Measurements from ENCODE around the gene PDE6D.

Gene PDE6D

DNA sequence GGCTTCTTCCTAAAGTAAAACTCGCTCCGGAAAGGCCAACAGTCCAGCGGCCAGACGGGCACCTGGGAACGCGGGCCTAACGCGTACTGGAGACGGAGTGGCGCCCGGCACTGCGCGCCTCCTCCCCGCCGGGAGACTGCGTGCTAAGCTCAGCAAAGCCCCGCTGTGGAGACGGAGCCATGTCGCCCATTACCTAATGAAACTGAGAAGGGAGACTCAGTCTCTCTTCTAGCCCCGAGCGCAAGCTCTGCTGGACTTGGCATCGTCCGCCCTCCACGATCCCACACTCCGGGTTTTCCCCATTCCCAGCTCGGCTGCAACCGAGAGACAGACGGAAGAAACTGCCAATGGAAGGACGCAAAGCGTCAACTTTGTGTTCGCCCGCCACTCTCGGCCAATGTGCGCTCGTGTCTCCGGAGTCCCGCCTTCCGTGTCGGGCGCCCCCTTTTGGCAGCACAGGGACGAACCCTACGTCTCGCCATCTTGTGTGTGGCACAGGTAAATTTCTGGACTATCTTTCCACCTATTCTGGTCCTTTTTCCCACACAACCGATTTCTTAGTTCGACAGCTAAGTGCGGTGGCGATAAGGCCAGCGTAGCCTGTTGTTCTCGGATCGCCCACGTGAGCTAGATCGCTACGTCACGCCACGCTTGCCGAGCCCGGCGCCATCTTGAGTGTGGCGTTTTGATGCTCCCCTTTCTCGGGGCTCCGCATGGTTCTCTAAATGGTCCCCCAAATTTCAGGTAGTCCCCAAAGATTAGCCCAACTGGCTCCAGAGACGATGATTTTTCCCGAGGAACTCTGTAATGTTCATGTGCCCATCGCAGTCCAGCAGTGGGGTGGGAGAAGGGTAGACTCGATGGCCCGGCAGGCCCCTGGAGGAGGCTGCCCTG, 74.1 kb downstream of the PDE6D start:
- DNase-seq: peak; percentile 96

DNA sequence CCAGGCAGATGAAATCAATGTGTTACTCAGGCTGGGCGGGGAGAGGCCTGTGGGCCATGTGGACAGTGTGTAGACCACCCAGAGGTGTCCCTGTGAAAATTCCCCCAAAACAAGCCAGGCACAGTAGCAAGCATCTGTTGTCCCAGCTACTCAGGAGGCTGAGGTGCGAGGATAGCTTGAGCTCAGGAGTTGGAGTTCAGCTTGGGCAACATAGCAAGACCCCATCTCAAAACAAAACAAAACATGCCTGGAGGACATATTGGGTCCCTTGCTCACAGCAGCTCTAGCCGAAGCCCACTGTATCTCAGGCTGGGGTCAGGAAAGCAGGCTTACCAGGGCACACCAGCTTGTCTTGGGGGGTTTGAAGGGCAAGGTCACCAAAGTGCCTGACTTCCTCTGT, 77.1 kb downstream of the PDE6D start:
- no peak for DNase-seq

DNA sequence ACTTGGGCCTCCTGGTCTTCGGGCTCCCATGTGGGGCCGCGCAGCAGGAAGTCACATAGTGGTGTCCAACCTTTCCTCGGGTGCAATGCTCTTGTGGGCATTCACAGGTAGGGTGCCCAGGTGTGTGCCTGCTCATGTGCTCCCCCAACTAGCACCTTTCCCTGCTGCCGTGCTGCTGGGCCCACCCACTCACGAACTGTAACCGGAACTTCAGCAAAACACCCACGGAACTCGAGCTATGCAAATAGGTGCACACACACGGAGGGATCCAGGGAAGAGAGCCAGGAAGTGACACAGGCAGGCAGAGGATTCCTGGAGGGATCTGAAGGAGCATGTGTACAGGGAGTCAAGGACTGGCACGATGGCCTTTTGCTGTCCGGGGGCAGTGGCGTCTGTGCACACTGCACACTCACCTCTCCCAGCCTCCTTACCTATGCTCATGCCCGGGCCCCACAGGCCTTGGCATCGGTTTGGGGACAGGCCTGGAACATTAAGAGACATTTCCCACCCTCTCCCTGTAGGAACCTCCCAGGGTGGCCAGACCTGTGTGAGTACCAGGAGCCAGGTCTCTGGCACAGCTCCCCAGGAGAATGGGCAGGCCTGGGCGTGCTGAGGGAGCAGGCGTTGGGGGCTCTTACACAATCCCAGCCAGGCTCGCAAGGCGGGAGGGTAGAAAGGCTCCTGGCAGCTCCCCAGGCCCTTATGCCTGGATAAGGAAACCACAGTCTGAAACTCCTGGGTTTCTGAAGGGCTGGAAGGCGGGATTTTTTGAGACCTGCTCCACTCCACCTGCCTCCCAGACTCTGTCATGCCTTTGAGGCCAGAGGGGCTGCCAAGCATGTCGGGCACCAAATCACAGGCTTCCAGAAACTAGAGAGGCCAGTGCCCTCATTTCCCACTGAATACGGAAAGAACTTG, 79.4 kb downstream of the PDE6D start:
- DNase-seq: no peak

DNA sequence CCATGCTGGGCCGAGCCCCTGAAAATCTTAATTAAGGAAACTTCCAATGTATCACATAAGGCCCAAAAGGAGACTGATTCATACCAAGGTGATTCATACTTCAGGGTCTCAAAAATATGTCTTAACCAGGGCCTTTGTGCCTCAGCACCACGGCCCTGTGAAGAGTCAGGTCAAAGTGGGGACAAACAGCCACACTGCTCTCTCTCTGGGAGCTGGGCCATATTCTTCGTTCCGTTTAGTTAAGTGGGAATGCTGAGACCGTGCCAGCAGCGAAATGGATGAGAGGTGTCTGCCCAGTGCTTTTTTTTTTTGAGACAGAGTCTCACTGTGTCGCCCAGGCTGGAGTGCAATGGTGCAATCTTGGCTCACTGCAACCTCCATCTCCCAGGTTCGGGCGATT, 82.1 kb downstream of the PDE6D start:
- DNase-seq: no peak

DNA sequence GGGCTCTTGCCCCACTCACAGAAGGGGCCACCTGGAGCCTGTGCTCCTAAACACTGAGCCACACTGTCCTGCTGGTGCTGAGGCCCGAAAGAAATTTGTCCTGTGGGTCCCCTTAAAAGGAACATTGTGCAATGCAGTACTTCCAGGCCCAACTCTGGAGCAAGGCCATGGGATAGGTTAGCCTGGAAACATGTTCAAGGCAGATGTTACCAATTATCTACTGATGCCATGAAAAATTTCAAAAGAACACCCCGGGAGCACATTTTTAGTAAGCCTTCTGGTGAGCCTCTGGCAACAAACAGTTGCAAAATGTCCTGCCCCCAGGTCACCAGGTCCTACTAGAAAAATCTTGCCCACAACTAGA, 85.1 kb downstream of the PDE6D start:
- no peak for DNase-seq

DNA sequence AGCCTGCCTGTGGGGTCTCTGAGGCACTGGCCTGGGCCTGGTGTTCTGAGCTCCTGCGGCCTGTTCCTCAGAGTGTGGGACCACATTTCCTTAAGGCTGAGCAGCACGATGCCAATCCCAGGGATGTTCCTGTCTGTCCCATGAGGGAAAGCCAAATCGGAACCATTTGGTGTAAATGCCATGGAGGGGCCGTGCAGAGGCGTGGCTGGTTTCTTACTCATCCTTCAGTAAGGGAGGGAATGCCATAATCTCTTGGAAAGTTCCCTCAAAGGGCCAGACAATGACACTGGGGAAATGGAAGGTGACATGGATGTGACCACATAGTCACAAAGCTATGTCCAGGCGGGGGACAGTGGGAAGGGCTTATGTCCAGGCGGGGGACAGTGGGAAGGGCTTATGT, 87.1 kb downstream of the PDE6D start:
- DNase-seq: no peak

DNA sequence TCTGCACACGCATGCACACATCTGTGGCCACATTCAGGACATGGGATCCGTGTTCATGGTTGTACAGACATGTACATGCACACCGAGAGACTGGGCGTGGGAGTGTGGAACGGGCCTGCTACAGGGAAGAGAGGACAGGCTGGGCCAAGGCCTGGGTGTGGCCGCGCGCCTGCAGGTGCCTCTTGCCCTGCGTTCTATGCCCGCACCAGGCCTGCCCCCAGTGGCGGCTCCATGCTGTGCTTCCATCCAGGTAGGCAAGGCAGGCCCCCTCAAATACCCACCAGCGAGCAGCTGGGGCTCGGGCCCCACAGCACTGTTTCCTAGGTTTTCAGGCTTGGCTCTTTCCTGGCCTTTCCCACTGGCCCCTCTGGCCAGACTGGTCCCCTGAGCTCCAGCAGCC, 88.2 kb downstream of the PDE6D start:
- DNase-seq: no peak

DNA sequence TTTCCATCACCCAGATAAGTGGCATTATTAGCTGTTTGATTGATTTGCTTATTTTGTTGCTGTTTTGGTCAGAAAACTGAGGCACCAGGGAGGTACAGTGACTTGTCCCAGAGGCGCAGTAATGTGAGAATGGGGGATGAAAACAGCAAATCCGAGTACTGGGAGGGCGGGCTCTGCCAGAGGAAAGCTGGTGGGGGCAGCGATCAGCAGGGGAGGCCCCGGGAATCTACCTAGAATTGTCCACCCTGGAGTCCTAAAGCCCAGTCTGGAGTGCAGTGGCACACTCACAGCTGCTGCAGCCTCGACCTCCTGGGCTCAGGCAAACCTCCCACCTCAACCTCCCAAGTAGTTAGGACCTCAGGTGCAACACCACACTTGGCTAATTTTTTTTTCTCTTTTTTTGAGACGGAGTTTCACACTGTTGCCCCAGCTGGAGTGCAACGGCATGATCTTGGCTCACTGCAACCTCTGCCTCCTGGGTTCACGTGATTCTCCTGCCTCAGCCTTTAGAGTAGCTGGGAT, 89.8 kb downstream of the PDE6D start:
- DNase-seq: no peak

DNA sequence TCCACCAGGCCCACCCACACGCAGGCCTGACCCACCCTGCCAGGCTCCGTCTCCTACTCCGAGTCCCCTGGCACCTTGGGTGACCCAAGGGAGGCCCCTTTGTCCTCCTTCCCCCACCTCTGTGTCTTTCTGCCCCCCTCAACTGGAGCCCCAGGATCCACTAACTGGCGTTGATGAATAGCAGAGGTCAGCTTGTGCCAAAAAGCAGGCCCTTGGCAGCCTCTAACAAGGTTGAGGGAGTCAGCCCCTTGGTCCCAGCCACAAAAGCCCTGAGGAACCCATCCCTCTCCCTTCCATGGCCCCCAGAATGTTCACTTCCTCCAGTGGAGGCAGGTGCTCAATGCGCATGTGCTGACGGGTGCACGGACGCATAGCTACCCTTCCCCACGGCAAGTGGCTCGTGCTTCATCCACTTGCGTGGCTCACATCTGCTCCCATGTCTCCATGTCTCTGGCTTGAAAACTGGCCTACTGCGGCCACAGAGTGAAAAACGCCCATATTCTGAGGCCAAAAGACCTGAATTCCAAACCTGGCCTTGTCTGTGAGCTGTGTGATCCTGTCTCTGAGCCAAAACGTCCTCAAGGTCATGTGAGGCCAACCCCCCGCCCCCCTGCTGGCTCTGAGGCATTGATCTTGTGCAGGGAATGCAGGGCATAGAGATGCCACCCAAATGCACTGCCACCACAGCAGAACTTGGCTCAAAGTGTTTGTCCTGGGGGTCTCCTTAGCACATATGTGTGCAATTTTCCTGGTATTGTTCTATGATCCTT, 91.8 kb downstream of the PDE6D start:
- no peak for DNase-seq

DNA sequence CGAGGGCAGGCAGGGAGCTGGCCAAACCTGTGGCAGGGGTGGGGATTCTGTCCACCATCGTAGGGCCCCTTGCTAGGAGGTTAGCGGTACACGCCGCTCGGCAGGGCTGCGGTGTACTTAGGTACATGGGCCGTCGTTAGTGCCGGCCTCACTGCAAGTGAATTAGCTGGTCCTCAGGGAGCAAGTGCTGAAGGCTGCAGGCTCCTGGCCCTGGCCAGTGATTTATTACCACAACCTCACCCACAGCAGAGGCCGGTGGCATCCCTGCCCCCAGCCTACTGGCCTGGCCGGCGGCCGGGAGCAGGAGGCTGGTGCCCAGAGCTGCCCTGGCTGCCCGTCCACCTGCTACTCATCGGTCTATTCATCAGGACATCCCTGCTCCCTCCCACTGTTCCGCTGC, 92.4 kb downstream of the PDE6D start:
- no peak for DNase-seq

DNA sequence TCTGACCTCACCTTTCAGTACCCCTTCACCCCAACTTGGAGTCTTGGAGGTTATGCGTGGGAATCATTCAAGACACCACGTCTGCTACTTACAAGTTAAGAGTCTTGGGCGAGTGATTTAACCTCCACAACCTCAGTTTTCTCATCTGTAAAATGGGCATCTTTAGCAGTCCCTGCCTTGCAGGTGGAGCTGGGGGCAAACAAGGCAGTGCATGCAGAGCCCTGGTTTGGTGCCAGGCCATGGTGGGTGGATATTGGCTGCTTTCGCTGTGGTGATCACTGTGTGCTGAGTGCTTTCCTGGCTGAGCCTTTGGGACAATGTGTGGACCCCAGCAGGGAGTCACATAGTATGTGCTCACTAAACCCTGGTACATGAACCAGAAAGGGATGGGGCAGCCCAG, 93.1 kb downstream of the PDE6D start:
- DNase-seq: no peak

DNA sequence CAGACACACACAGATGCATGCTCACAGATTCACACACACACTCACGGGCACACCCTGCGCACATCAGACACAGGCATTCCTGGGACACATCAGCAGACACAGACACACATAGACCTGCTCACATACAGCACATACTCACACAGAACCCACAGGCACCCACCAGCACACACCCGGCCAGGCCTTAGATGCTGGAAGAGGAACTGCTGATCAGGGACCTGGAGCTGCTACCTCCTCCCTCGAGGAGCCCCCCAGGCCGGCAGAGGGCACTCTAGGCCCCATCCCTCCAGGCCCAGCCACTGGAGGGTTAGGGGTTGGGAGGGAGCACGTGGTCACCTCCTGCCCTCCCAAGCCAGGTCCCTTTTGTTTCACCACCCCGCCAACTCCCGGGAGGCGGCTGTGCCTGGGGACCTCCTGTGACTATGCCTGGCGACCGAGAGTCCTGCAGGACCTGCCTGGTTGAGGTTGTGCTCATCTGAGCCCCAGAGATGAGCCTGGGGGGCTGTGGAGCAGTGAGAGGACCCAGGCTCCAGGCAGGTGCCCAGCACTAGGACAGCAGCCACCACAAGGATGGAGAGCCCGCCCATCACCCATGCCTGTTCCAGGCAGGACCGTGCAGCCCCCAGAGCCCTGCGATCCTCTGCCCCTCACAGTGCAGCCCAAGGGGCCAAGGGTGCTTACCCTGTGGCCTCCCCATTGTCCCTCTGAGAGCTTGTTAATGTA, 93.8 kb downstream of the PDE6D start:
- peak; percentile 77 for DNase-seq

DNA sequence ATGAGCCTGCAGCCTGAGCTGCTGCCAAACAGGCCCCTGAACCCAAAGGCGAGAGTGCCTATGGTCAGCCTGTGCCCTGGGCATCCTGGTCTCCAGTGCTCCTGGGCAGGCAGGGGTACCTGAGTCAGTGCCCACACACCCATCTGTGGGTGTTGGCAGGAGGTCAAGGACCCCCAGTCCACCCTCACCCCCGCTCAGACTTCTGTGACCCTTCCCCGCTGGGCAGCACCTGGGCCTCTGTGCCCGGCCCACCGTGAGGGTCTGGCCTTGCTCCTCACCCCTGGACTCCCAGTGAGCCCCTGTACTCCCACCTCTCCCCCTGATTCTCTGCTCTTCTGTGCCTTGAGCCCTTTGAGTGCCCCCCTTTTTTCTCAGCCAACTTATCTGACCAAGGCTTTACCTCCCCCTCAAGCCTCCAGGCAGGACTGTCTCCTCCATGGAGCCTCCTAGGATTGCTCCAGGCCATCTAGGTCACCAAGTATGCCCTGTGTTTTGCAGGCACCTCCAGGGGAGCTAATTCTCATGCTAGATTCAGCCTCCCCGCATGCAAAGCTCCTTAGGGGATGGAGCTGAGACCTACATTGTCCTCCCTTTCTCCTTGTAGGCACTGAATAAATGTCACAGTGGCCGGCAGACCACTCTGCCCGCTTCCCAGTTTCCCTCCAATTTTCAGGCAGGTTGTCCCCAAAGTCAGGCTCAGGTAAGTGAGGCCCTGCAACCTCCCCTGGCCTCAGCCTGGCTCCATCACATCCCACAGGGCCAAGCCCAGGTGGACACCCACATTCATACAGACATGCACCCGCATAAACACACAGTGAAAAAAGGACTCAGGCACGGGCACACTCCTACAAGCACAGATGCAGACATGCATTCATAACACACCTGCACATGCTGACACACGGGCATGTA, 94.6 kb downstream of the PDE6D start:
- DNase-seq: no peak

DNA sequence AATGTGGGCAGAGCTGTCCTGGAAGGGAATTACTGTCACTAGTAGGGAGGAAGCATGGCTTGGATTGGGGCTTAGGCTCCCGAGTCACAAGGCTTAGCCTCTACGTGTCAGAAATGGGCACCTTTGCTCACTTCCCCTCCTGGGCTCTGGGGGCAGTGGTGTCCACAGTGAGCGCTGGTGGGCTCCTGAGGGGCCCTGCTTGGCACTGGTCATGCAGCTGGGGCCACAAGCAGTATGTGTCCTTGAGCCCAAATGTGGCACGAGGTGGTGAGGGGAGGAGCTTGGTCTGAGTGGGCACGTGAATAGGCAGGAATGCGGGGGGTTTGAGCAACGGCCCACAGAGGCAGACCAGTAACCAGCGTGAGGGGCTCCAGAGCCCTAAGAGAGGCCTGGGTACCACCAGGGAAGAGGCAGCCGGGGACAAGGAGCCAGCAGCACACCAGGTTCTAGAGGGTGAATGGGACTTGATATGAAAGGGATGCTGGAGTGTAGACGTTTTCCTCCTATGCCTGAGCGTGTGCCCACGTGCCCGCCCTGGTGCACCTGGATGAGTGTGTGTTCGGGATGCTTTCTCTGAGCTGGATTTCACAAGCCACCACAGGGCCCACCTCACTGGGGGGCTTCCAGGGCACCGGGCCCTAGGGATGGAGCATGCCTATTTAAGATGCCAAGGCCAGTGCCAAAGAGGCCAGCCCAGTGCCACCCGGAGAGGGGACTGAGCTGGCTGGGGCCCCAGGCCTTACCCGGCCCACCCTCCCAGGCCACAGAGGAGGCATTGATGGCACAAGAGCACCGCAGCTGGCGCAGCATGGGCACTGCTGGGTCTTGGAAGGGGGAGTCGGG, 95.5 kb downstream of the PDE6D start:
- DNase-seq: no peak

DNA sequence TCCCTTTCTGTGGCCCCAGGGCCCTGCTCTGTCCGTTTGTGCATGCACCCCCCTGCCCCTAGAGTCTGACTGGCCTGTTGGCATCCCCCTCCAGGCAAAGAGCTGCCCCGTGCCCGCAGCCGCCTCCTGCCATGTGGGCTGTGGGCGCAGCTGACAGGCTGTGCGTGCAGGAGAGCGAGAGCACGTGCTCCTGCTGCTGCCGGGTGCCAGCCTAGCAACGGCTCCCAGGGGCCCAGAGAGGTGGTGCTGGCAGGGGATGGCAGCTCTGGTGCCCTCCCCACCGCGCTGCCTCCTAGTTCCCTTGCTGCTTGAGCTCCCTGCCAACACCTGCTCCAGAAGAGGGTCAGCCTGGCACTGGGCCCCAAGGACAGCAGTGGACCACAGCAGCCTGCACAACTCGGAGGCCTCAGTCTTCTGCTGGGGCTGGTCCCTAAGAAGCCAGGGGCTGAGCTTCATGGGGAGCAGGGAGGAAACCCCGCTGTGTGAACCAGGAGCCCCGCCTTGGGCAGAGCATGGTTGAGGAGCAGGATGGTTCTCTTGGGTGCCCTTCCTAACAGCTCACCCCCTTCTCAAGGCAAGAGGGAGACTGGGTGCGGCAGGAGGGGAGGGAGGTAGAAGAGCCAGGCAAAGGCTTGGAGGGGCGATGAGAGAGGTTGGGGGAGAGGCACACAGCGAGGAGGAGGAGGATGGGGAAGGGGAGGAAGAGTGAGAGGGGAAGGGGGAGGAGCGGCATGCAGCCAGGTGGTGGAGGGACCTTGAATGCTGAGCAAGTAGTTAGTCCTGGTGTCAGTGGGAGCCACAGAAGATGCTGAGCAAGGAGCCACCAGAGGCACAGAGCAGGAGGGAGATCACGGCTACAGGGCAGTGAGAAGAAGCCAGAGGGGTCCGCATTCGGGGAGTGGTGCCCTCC, 96.5 kb downstream of the PDE6D start:
- DNase-seq: no peak

DNA sequence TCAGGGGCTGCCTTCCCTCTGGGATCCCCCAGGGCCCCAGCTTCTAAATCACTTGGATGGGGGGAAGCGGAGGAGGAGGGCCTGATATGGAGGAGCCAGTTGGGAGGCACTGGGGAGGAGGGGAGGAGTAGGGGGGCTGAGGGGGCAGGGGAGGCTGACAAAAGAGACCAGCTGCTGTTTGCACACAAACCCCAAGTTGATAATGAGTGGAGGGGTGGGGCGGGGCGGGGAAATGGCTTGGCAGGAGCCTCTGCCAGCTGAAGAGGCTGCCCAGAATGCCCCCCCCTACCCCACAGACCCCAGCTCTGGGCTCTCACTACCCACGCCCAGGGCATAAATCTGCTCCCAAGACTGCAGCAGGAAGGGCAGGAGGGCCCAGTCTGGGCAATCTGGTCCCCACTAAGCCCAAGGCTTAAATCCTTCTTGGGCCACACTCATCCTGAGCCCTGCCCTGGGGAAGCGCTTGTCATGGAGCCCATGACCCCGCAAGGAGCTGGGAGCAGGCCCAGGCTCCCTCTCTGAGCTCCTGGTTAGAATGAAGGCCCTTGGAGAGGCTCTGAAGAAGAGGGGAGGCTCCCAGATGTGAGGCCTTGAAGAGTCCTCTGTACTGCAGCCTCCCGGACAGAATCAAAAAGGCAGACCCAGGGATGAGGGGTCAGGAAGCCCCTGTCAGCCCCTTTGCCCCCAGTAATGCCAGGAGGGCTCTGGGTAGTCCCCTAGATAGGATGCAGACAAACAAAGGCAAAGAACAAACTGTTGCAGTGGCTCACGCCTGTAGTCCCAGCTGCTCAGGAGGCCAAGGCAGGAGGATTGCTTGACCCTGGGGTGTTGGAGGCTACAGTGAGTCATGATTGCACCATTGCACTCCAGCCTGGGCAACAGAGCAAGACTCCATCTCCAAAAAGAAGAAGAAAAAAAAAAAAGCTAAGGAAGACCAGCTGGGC, 97.5 kb downstream of the PDE6D start:
- DNase-seq: no peak

DNA sequence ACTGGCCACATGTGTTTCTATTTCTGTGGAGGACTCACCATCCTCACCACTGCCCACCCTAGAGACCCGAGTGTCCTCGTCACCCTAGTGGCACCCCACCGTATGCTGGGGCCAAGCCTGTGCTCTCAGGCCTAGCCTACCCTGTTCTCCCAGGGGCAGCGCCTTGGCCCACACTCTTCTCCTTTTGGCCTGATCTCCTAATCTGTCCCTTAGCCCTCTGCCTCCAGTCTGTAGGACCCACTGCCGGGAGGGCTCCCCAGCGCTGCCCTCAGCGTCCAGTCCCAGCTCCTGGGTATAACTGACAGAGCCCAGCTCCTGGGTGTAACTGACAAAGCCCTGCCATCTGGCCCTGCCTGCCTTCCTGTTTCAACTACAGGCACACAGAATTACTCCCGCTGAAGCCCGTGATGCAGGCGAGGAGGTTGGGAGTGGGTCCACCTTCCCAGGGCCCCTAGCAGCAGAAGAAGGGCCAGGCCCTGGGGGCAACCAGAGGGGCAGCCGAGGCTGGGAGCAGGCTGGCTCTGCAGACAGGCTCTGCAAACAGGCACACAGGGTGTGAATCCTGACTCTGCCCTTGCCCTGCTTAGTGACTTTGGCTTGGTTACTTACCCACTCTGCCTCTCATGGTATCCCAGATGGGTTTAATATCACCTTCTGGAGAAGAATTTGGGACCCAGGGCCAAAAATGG, 98.3 kb downstream of the PDE6D start:
- no peak for DNase-seq

All from activated naive CD4-positive, alpha-beta T cell treated with anti-CD3 and anti-CD28 coated beads, Interleukin-2, amount 50 U/mL, for 16 hours (primary cell).